ENCODE data around the gene SLC6A19.

Gene SLC6A19

DNA sequence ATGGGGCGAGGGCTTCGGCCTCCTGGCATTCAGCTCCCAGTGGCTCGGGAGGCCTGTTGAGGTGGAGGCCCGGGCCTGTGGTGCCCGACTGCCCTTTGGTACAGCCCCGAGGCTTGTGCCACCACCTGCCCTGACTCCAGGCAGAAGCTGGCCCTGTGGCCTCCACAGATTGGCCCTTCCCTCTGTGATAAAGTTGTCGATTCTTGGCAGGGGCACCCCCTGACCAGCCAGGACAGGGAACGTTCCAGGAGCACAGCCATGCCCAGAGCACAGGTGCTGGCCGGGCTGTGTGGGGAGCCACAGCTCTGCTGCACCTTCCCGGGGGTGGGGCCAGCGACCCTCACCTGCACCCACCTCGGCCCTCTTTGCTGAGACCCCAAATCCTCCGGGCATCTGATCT is 56.4 kb downstream of the SLC6A19 start:
- H3K4me3 ChIP-seq (ENCODE audit: low read length), result no peak overlapping the region
- DNase-seq (ENCODE audit: low read depth), result no peak
- TF ChIP-seq, protein P1, sequence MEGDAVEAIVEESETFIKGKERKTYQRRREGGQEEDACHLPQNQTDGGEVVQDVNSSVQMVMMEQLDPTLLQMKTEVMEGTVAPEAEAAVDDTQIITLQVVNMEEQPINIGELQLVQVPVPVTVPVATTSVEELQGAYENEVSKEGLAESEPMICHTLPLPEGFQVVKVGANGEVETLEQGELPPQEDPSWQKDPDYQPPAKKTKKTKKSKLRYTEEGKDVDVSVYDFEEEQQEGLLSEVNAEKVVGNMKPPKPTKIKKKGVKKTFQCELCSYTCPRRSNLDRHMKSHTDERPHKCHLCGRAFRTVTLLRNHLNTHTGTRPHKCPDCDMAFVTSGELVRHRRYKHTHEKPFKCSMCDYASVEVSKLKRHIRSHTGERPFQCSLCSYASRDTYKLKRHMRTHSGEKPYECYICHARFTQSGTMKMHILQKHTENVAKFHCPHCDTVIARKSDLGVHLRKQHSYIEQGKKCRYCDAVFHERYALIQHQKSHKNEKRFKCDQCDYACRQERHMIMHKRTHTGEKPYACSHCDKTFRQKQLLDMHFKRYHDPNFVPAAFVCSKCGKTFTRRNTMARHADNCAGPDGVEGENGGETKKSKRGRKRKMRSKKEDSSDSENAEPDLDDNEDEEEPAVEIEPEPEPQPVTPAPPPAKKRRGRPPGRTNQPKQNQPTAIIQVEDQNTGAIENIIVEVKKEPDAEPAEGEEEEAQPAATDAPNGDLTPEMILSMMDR (IDR thresholded peaks at IDR 0.05; ENCODE audit: insufficient read depth, low read depth, low read length, missing control alignments), result no peak

DNA sequence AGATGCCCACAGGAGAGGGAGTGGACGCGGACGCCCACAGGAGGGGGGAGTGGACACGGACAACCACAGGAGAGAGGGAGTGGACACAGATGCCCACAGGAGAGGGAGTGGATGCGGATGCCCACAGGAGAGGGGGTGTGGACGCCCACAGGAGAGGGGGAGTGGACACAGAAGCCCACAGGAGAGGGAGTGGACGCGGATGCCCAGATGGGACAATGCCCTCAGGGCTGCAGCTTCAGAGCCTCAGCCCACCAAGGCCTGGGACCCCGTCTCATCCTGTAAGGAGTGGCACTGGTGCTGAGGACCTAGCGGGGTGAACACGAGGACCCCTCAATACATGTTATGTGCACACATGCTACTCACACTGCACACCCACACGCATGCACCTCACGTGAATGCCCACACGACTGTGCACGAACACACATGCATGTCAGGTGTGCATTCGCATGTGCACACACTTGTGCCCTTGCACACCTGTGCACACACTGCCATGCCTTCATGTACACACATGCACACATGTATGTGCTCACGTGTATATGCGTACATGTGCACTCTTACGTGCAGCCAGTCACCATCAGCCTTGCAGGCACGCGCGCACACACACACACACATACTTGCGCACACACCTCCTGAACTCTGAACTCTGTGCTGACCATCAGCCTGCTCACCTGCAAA is 58.5 kb downstream of the SLC6A19 start:
- H3K4me3 ChIP-seq (ENCODE audit: low read length), result no peak overlapping the region
- TF ChIP-seq, protein P1 (IDR thresholded peaks at IDR 0.05; ENCODE audit: insufficient read depth, low read depth, low read length, missing control alignments), result no peak
- no peak for DNase-seq (ENCODE audit: low read depth)

DNA sequence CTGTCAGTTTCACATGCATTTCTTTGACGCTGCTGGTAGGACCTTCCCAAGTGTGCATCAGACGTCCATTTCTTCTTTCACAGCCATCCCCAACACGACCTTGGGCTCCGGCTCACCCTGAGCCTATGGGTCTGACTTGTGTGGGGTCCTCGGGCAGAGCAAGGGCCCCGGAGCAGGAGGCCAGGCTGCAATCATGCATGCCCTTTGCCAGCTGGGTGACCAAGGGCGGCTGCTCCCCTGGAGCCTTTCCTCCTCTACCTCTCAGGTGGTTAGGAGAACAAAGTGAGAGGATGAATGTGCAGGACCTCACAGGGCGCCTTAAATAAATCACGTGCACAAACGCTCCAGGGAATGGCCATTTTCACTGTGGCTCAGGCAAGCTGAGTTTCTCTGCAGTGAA is 60.2 kb downstream of the SLC6A19 start:
- no peak for DNase-seq (ENCODE audit: low read depth)
- TF ChIP-seq, protein P1 (IDR thresholded peaks at IDR 0.05; ENCODE audit: insufficient read depth, low read depth, low read length, missing control alignments), result no peak
- no peak overlapping the region for H3K4me3 ChIP-seq (ENCODE audit: low read length)

DNA sequence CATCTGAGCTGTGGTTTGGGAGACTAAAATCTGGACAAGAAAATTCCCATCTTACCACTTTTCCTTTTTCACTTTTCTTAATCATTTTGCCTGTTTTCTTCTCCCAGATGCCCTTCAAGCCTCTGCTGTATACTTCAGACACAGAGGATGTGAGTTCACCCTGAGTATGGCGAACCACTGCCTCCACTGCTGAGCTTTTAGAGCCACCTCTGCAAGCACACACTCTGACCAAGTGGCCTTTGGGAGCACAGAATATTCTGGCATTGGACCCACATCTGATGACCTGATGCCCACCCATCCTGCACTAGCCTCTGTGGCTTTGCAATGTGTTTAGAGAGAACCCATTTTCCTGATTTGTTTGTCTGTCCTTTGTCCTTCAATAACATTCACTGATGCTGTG is 61.0 kb downstream of the SLC6A19 start:
- no peak overlapping the region for H3K4me3 ChIP-seq (ENCODE audit: low read length)
- TF ChIP-seq, protein P1 (IDR thresholded peaks at IDR 0.05; ENCODE audit: insufficient read depth, low read depth, low read length, missing control alignments), result no peak
- peak; percentile 18 for DNase-seq (ENCODE audit: low read depth)

DNA sequence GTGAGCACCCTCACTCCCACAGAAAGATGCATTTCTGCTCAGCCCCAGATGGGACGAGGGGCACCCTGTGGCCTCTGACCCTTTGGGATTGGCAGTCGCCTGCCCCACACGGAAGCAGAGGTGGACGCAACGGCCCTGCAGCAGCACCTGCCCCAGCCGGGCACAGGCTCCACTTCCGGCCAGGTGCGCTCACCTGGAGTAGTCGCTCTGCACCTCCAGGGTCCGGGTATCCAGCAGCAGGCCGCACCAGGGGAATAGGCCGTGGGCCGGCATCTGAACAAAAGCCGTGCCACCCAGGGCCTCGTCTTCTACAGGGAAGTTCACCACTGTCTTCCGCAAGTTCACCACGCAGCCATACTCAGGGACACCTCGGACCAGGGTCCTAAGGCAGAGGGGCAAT is 62.8 kb downstream of the SLC6A19 start:
- no peak overlapping the region for H3K4me3 ChIP-seq (ENCODE audit: low read length)
- TF ChIP-seq, protein P1 (IDR thresholded peaks at IDR 0.05; ENCODE audit: insufficient read depth, low read depth, low read length, missing control alignments), result no peak
- no peak for DNase-seq (ENCODE audit: low read depth)

DNA sequence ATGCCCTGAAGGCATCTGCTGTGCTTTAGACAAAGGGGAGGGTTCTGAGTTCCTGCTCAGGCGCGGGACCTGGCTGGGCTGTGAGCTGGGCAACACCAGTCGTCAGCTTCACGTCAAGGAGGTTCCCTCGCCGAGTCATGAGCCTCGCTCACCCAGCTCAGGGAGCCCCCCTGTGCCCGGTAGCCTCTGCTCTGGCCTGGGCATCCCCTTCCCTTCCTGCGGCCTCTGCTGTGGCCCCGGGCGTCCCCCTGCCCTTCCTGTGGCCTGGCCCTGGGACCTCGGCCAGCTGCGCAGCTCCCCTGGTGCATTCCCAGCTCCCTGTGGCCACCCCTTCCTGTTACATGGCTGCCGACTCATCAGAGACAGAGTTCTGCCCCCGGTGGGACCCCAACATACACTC is 63.6 kb downstream of the SLC6A19 start:
- TF ChIP-seq, protein P1 (IDR thresholded peaks at IDR 0.05; ENCODE audit: insufficient read depth, low read depth, low read length, missing control alignments), result no peak
- DNase-seq (ENCODE audit: low read depth), result no peak

More for the DNA sequence above, 63.6 kb downstream of the SLC6A19 start:
- no peak overlapping the region for H3K4me3 ChIP-seq (ENCODE audit: low read length)

All from epithelial cell of esophagus (primary cell).